H1 (cell line): Measurements from ENCODE around the gene TOP1. TPM values are rescaled to one million over a fixed set of nuclear protein-coding genes. Genes with fewer than 3 reads are reported as not detected.

Experiments used
- CTBP2 ChIP-seq: IDR thresholded peaks from 2 replicates; pipeline ENCODE4 v1.7.0; 2011; ENCODE audit warnings: borderline replicate concordance, mild to moderate bottlenecking, moderate library complexity, mixed read lengths, low read length; ENCODE audit not compliant: insufficient read depth, insufficient read length
- EZH2 ChIP-seq: fragments of 200-600 bp; sonication (generic); IDR thresholded peaks from 2 replicates; pipeline ENCODE4 v1.7.1; 2012; ENCODE audit warnings: low read depth, mild to moderate bottlenecking, moderate library complexity, low read length, inconsistent platforms; ENCODE audit not compliant: severe bottlenecking
- JUND ChIP-seq: IDR thresholded peaks from 2 replicates; pipeline ENCODE4 v1.6.1; 2011; ENCODE audit warnings: mild to moderate bottlenecking, improper control_type of control experiment, low read length
- KDM1A ChIP-seq: fragments of 200-600, 300-600 bp; sonication (generic); IDR thresholded peaks from 2 replicates; pipeline ENCODE4 v1.7.1; 2016; ENCODE audit warnings: mild to moderate bottlenecking, low read length, borderline replicate concordance
- KDM4A ChIP-seq: IDR thresholded peaks from one replicate; pipeline ENCODE4 v1.7.1; 2012; ENCODE audit warnings: low read depth, mild to moderate bottlenecking, moderate library complexity, low read length, inconsistent platforms; ENCODE audit not compliant: severe bottlenecking
- POU5F1 ChIP-seq: IDR thresholded peaks from 2 replicates; pipeline ENCODE4 v1.6.1; 2011; ENCODE audit warnings: low read depth, mild to moderate bottlenecking, low read length, moderate library complexity
- RNF2 ChIP-seq: fragments of 200-900, 300-1000 bp; sonication (generic); IDR thresholded peaks from 2 replicates; pipeline ENCODE4 v1.7.1; 2016; ENCODE audit warnings: borderline replicate concordance, low read depth, mild to moderate bottlenecking, antibody characterized with exemption, low read length; ENCODE audit not compliant: poor library complexity, severe bottlenecking; ENCODE audit errors: missing control alignments
- SIRT6 ChIP-seq: IDR thresholded peaks from one replicate; pipeline ENCODE4 v1.7.1; 2012; ENCODE audit warnings: low read length, inconsistent platforms
- SIX5 ChIP-seq: IDR thresholded peaks from 2 replicates; pipeline ENCODE4 v1.6.1; 2011; ENCODE audit warnings: mild to moderate bottlenecking, low read depth, low read length
- TBP ChIP-seq: IDR thresholded peaks from 2 replicates; pipeline ENCODE4 v1.6.1; 2011; ENCODE audit warnings: low read depth, low read length, improper control_type of control experiment
- polyA plus RNA-seq, 7 experiments: library from polyadenylated mRNA; depleted of rRNA in 3 of 7; stranded (reverse) in 5 of 7; unstranded in 2 of 7; fragments of >200 nt in 5 of 7; fragments of 200-250 nt in 2 of 7; gene quantifications; 1 replicate in 5 of 7; 2 replicates in 1 of 7; 4 replicates in 1 of 7; pipeline versions ENCODE4 v1.2.1 to v1.2.3, GENCODE V29; 2011 to 2013; ENCODE audit warnings: missing spikeins in 2 of 7, mixed read lengths in 2 of 7
- total RNA-seq: library from RNA; stranded (reverse); fragmentation: NEBNext Ultra II Directional; extraction: Animal tissue kit (Norgen Biotek cat#: 25700); gene quantifications from 2 replicates; pipeline ENCODE4 v1.2.1, GENCODE V29; 2021

TOP1 gene
- total and polyA plus RNA-seq, 2 of the 8 experiments (the other 6 are each of a cell fraction or from before 2014, with no cell fraction given): 7.4 to 108 TPM

- TF ChIP-seq KDM4A (no peak), POU5F1 (no peak), TBP (no peak), EZH2 (no peak), SIX5 (no peak), RNF2 (no peak), CTBP2 (no peak), JUND (no peak), KDM1A (no peak), SIRT6 (no peak)
Measured at GRCh38 chr20:41169791-41170351, 141.2 kb downstream of the TOP1 start (continued).
